Neural cell (in vitro differentiated cells): ENCODE results near the gene TPD52L2. TPM values are rescaled to one million over a fixed set of nuclear protein-coding genes. Genes with fewer than 3 reads are reported as not detected.

ENCODE experiments used
- H2AFZ ChIP-seq: fragments of 200-600, 300-800 bp; sonication (generic), shearing (Covaris generic); 2 replicates; pipeline ENCODE4 v1.6.0; 2014; ENCODE audit warnings: low read depth, mild to moderate bottlenecking, antibody characterized with exemption, low read length, moderate library complexity
- H3F3A ChIP-seq: fragments of 200-600 bp; shearing (Covaris generic); 2 replicates; pipeline ENCODE4 v1.6.1; 2016; ENCODE audit warnings: mild to moderate bottlenecking, moderate library complexity, mixed read lengths, antibody characterized with exemption, low read length; ENCODE audit not compliant: insufficient read depth, poor library complexity, severe bottlenecking
- H3K27ac ChIP-seq: fragments of 200-600, 300-800 bp; sonication (generic), shearing (Covaris generic); 2 replicates; pipeline ENCODE4 v1.5.1; 2014; ENCODE audit warnings: mild to moderate bottlenecking, low read length, moderate library complexity
- H3K27me3 ChIP-seq: fragments of 300-800, 200-600 bp; sonication (generic), shearing (Covaris generic); 2 replicates; pipeline ENCODE4 v1.6.0; 2014; ENCODE audit warnings: mild to moderate bottlenecking, low read depth, low read length, moderate library complexity; ENCODE audit not compliant: insufficient read depth
- H3K36me3 ChIP-seq: fragments of 300-800, 200-600 bp; sonication (generic), shearing (Covaris generic); 2 replicates; pipeline ENCODE4 v1.5.1; 2014; ENCODE audit warnings: mild to moderate bottlenecking, antibody characterized with exemption, low read length, moderate library complexity; ENCODE audit not compliant: insufficient read depth
- H3K4me2 ChIP-seq: fragments of 300-800, 200-600 bp; sonication (generic), shearing (Covaris generic); 2 replicates; pipeline ENCODE4 v1.6.0; 2014; ENCODE audit warnings: mild to moderate bottlenecking, low read length
- H3K4me3 ChIP-seq: fragments of 300-800, 200-600 bp; sonication (generic), shearing (Covaris generic); 2 replicates; pipeline ENCODE4 v1.5.1; 2014; ENCODE audit warnings: mild to moderate bottlenecking, low read length, moderate library complexity
- H3K79me2 ChIP-seq: fragments of 200-600 bp; shearing (Covaris generic); replicated peaks from 2 replicates; pipeline ENCODE4 v1.6.0; 2014; ENCODE audit warnings: mild to moderate bottlenecking, low read length, moderate library complexity; ENCODE audit not compliant: insufficient read depth
- H3K9ac ChIP-seq: fragments of 300-800, 200-600 bp; sonication (generic), shearing (Covaris generic); 2 replicates; pipeline ENCODE4 v1.6.1; 2016; ENCODE audit warnings: mild to moderate bottlenecking, low read length, mixed read lengths
- H3K9me2 ChIP-seq: fragments of 200-600 bp; shearing (Covaris generic); 2 replicates; pipeline ENCODE4 v1.6.1; 2016; ENCODE audit warnings: mild to moderate bottlenecking, low read length, mixed read lengths; ENCODE audit not compliant: insufficient read depth
- H3K9me3 ChIP-seq: fragments of 200-600, 300-800 bp; sonication (generic), shearing (Covaris generic); 2 replicates; pipeline ENCODE4 v1.6.1; 2016; ENCODE audit warnings: mild to moderate bottlenecking, mixed run types, low read length, moderate library complexity, mixed read lengths
- H4K20me1 ChIP-seq: fragments of 200-600 bp; shearing (Covaris generic); 2 replicates; pipeline ENCODE4 v1.6.1; 2016; ENCODE audit warnings: mild to moderate bottlenecking, mixed run types; ENCODE audit not compliant: insufficient read depth
- CTCF ChIP-seq: fragments of 450-650 bp; IDR thresholded peaks from 2 replicates; pipeline ENCODE4 v1.5.1; 2014; ENCODE audit warnings: antibody characterized with exemption, mild to moderate bottlenecking, moderate library complexity; ENCODE audit not compliant: poor library complexity, severe bottlenecking
- EP300 ChIP-seq: fragments of 450-650 bp; conservative IDR thresholded peaks from 2 replicates; pipeline ENCODE4 v1.6.1; 2014; ENCODE audit warnings: antibody characterized with exemption, mild to moderate bottlenecking, moderate library complexity; ENCODE audit not compliant: poor library complexity, severe bottlenecking
- EZH2 ChIP-seq: fragments of 200-600, 300-800 bp; shearing (Covaris generic), sonication (generic); IDR thresholded peaks from 2 replicates; pipeline ENCODE4 v1.6.1; 2014; ENCODE audit warnings: antibody characterized with exemption, low read length, borderline replicate concordance, mild to moderate bottlenecking; ENCODE audit not compliant: insufficient read depth, poor library complexity, severe bottlenecking
- MXI1 ChIP-seq: fragments of 450-650 bp; conservative IDR thresholded peaks from 2 replicates; pipeline ENCODE4 v1.6.1; 2014; ENCODE audit warnings: antibody characterized with exemption, mild to moderate bottlenecking; ENCODE audit not compliant: poor library complexity, severe bottlenecking
- POLR2AphosphoS5 ChIP-seq: IDR thresholded peaks from 2 replicates; pipeline ENCODE4 v1.6.1; 2012
- RAD21 ChIP-seq: fragments of 450-650 bp; conservative IDR thresholded peaks from 2 replicates; pipeline ENCODE4 v1.6.1; 2014; ENCODE audit warnings: antibody characterized with exemption, mild to moderate bottlenecking, moderate library complexity
- REST ChIP-seq: IDR thresholded peaks from 2 replicates; pipeline ENCODE4 v1.6.1; 2012; ENCODE audit warnings: borderline replicate concordance
- SMC3 ChIP-seq: fragments of 450-650 bp; conservative IDR thresholded peaks from 2 replicates; pipeline ENCODE4 v1.6.1; 2014; ENCODE audit warnings: antibody characterized with exemption, mild to moderate bottlenecking, moderate library complexity; ENCODE audit not compliant: poor library complexity
- TAF1 ChIP-seq: IDR thresholded peaks from 2 replicates; pipeline ENCODE4 v1.6.1; 2012; ENCODE audit warnings: low read depth
- polyA plus RNA-seq: library from polyadenylated mRNA; depleted of rRNA; stranded (reverse); fragments of >200 nt; gene quantifications from 2 replicates; pipeline ENCODE4 v1.2.3, GENCODE V29; 2014

TPD52L2 gene
- polyA plus RNA-seq, 1 donor from 2014 or later, result 142 TPM

- Histone ChIP-seq H3F3A (no peaks in the 10 kb centered on the region), H3K4me3 (no peak overlapping the region), H3K9me3 (no peaks in the 10 kb centered on the region), H2AFZ (no peak overlapping the region), H3K27me3 (no peaks in the 10 kb centered on the region), H4K20me1 (no peaks in the 10 kb centered on the region), H3K9ac (no peak overlapping the region), H3K4me2 (no peak overlapping the region), H3K36me3 (no peaks in the 10 kb centered on the region), H3K9me2 (no peaks in the 10 kb centered on the region), H3K27ac (no peak overlapping the region), H3K79me2 (peaks cover 14% of the 10 kb centered on the region)
- TF ChIP-seq RAD21 (no peak), POLR2AphosphoS5 (no peak), EP300 (no peak), EZH2 (no peak), REST (no peak), SMC3 (no peak), CTCF (no peak), TAF1 (no peak), MXI1 (no peak)
These were observed 2.8 kb upstream of the TPD52L2 start for GRCh38 chr20:63861981-63862901.

DNA sequence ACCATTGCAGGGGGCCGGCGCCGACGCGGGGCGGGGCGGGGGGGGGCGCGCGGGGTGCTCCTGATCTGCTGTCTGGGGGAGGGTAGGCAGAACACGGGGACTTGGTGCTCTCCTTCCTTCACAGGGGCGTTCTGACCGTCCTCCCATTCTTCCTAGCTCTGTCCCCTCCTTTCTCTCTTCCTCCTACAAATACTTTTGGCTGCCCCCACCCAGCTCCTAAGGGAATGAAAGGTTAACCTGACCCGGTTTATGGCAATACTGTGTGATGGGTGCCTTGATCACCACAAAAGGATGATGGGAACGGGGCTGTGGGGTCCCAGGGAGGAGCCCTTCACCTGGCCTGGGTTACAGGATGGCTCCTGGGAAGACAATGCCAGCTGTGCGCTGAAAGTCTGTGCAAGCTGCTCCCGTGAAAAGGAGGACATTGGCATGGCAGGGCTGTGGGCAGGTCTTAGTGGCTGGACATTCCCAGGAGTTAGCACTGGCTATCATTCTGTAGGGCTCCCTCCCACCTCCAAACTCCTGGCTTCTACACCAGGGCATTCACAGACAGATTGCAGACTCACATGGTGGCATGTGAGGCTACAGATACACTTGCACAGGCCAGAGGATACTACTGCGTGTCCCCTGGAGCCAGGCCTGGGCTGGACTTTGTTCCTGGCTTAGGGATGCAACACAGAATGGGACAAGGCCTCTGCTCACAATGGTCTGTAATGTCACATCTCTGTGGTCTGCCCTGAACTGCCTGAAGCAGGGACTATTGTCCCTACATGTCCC is 1.9 kb upstream of the TPD52L2 start:
- H4K20me1 ChIP-seq, result no peaks in the 10 kb centered on the region
- no peak for TF ChIP-seq EP300
- no peak for TF ChIP-seq POLR2AphosphoS5
- no peak for TF ChIP-seq REST
- TF ChIP-seq SMC3, result no peak
- no peak for TF ChIP-seq RAD21
- no peak for TF ChIP-seq TAF1
- peaks cover 14% of the 10 kb centered on the region for H3K79me2 ChIP-seq
- no peaks in the 10 kb centered on the region for H3K9me2 ChIP-seq
- no peaks in the 10 kb centered on the region for H3F3A ChIP-seq
- H2AFZ ChIP-seq, result no peak overlapping the region
- peak overlapping the region; percentile 76 for H3K9ac ChIP-seq
- no peaks in the 10 kb centered on the region for H3K27me3 ChIP-seq
- no peaks in the 10 kb centered on the region for H3K36me3 ChIP-seq
- H3K9me3 ChIP-seq, result no peaks in the 10 kb centered on the region
- H3K4me3 ChIP-seq, result peak overlapping the region; percentile 99
- H3K4me2 ChIP-seq, result peak overlapping the region; percentile 78
- no peak overlapping the region for H3K27ac ChIP-seq
